ENCODE measurements around the gene MRPL14.

- TF ChIP-seq POLR2A (IDR thresholded peaks at IDR 0.05): no peak
- TF ChIP-seq, protein P1, sequence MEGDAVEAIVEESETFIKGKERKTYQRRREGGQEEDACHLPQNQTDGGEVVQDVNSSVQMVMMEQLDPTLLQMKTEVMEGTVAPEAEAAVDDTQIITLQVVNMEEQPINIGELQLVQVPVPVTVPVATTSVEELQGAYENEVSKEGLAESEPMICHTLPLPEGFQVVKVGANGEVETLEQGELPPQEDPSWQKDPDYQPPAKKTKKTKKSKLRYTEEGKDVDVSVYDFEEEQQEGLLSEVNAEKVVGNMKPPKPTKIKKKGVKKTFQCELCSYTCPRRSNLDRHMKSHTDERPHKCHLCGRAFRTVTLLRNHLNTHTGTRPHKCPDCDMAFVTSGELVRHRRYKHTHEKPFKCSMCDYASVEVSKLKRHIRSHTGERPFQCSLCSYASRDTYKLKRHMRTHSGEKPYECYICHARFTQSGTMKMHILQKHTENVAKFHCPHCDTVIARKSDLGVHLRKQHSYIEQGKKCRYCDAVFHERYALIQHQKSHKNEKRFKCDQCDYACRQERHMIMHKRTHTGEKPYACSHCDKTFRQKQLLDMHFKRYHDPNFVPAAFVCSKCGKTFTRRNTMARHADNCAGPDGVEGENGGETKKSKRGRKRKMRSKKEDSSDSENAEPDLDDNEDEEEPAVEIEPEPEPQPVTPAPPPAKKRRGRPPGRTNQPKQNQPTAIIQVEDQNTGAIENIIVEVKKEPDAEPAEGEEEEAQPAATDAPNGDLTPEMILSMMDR (IDR thresholded peaks at IDR 0.05): no peak
- TF ChIP-seq EP300 (IDR thresholded peaks at IDR 0.05): no peak
These were observed 33.4 kb downstream of the MRPL14 start for GRCh38 chr6:44093750-44094402.

Measured in tibial nerve (tissue), 4 donors.